ENCODE results near the gene SURF4.

DNA sequence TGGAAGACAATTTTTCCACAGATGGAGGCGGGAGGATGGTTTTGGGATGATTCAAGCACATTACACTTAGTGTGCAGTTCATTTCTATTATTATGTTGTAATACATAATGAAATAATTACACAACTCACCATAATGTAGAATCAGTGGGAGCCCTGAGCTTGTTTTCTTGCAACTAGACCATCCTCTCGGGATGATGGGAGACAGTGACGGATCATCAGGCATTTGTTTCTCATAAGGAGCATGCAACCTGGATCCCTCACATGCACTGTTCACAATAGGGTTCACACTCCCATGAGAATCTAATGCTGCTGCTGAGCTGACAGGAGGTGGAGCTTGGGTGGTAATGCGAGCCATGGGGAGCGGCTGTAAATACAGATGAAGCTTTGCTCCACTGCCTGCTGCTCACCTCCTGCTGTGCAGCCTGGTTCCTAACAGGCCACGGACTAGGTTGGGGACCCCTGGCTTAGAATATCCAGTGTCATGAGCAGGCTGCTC is 1.9 kb upstream of the SURF4 start:
- no peak for TF ChIP-seq EZH2phosphoT487 (IDR thresholded peaks at IDR 0.05; ENCODE audit: low read length)
- TF ChIP-seq, protein P1, sequence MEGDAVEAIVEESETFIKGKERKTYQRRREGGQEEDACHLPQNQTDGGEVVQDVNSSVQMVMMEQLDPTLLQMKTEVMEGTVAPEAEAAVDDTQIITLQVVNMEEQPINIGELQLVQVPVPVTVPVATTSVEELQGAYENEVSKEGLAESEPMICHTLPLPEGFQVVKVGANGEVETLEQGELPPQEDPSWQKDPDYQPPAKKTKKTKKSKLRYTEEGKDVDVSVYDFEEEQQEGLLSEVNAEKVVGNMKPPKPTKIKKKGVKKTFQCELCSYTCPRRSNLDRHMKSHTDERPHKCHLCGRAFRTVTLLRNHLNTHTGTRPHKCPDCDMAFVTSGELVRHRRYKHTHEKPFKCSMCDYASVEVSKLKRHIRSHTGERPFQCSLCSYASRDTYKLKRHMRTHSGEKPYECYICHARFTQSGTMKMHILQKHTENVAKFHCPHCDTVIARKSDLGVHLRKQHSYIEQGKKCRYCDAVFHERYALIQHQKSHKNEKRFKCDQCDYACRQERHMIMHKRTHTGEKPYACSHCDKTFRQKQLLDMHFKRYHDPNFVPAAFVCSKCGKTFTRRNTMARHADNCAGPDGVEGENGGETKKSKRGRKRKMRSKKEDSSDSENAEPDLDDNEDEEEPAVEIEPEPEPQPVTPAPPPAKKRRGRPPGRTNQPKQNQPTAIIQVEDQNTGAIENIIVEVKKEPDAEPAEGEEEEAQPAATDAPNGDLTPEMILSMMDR (IDR thresholded peaks at IDR 0.05; ENCODE audit: low read length), result no peak

Measured in MM.1S (cell line).